Sigmoid colon (tissue), 7 donors: ENCODE results near the gene TTC39B. TPM values are rescaled to one million over a fixed set of nuclear protein-coding genes. Genes with fewer than 3 reads are reported as not detected.

Experiments used
- DNase-seq: peaks from one replicate; pipeline ENCODE4 v3.0.0-alpha.2; 2019
- H3K27ac ChIP-seq, 4 donors: fragments of 200-600 bp; sonication (generic); one replicate each; pipeline ENCODE4 v1.5.1; 2016 to 2019; ENCODE audit warnings: mild to moderate bottlenecking in 1 of 4
- H3K27me3 ChIP-seq, 3 donors: fragments of 200-600 bp; sonication (generic); one replicate each; pipeline ENCODE4 v1.5.1; 2019; ENCODE audit warnings: mild to moderate bottlenecking in 1 of 3
- H3K36me3 ChIP-seq, 4 donors: fragments of 200-600 bp; sonication (generic); one replicate each; pipeline ENCODE4 v1.5.1; 2016 to 2019
- H3K4me1 ChIP-seq, 4 donors: fragments of 200-600 bp; sonication (generic); one replicate each; pipeline ENCODE4 v1.5.1; 2017 to 2019
- H3K4me3 ChIP-seq, 4 donors: fragments of 200-600 bp; sonication (generic); one replicate each; pipeline ENCODE4 v1.5.1; 2017 to 2019; ENCODE audit warnings: mild to moderate bottlenecking in 2 of 4, moderate library complexity in 1 of 4
- H3K9me3 ChIP-seq, 4 donors: fragments of 200-600 bp in 3 of 4; sonication (generic) in 3 of 4; one replicate each; pipeline versions ENCODE4 v1.5.1 to v1.6.1; 2013 to 2019
- CTCF ChIP-seq, 4 experiments: fragments of 450-650 bp in 3 of 4; fragments of 200-600 bp in 1 of 4; IDR thresholded peaks; one replicate each; pipeline ENCODE4 v1.5.1; 2016 to 2019; ENCODE audit warnings: antibody characterized with exemption in 4 of 4, mild to moderate bottlenecking in 3 of 4, moderate library complexity in 2 of 4
- EP300 ChIP-seq, 4 donors: sonication (generic); formaldehyde crosslinking; IDR thresholded peaks; one replicate each; pipeline ENCODE4 v1.6.1; 2017; ENCODE audit warnings: antibody characterized with exemption in 4 of 4
- POLR2A ChIP-seq, 2 donors: fragments of 450-650 bp; IDR thresholded peaks; one replicate each; pipeline ENCODE4 v1.6.1; 2016; ENCODE audit warnings: antibody characterized with exemption in 2 of 2, mild to moderate bottlenecking in 2 of 2, moderate library complexity in 2 of 2
- POLR2AphosphoS5 ChIP-seq, 4 donors: sonication (generic); formaldehyde crosslinking; IDR thresholded peaks; one replicate each; pipeline ENCODE4 v1.6.1; 2017; ENCODE audit warnings: antibody characterized with exemption in 4 of 4
- WGBS, 2 donors: extraction: QIAGEN DNeasy Blood & Tissue Kit; methylation state at CpG; one replicate each; pipeline ENCODE4 v1.1.7; 2013; 5-methylcytosine and 5-hydroxymethylcytosine counted together
- intact Hi-C: fragments of 100-400 bp; cut with DNase I; formaldehyde crosslinking; loops from one replicate; pipeline ENCODE4 v1.15.1; 2023
- polyA plus RNA-seq, 3 donors: library from polyadenylated mRNA; stranded (reverse); fragments of 200-250 nt; gene quantifications; one replicate each; pipeline ENCODE4 v1.2.3, GENCODE V29; 2013
- total RNA-seq, 4 donors: library from RNA; depleted of rRNA; stranded (reverse); fragments of >200 nt; gene quantifications; one replicate each; pipeline ENCODE4 v1.1.0, GENCODE V29; 2016
- donor health status: healthy with polysubstance abuse.
- donor health status: Bipolar disorder and iron deficiency.
- donor health status: healthy.

The TTC39B gene
- total and polyA plus RNA-seq, 7 donors = 4.2 to 15.8 (median 9.1) TPM

GRCh38 chr9:15248081-15248480 lies 58.9 kb downstream of the TTC39B start:
- Histone ChIP-seq H3K36me3 (no peaks in the 10 kb centered on the region), H3K4me1 (peaks cover 0 to 29% (median 15%) of the 10 kb centered on the region in 4 donors), H3K27ac (peak overlapping the region in 2 of 4 donors; percentile 17 to 20), H3K4me3 (no peak overlapping the region), H3K27me3 (no peaks in the 10 kb centered on the region), H3K9me3 (no peaks in the 10 kb centered on the region)
- no peak for DNase-seq
- no peak for TF ChIP-seq CTCF (IDR thresholded peaks at IDR 0.05)
- no peak for TF ChIP-seq POLR2AphosphoS5 (IDR thresholded peaks at IDR 0.05)
- no peak for TF ChIP-seq POLR2A (IDR thresholded peaks at IDR 0.05)
- intact Hi-C loops = no loop called here

- intact Hi-C loops = no loop called here
- Histone ChIP-seq H3K9me3 (no peaks in the 10 kb centered on the region), H3K4me1 (peaks cover 0 to 29% (median 15%) of the 10 kb centered on the region in 4 donors), H3K4me3 (no peak overlapping the region), H3K36me3 (no peaks in the 10 kb centered on the region), H3K27ac (no peak overlapping the region), H3K27me3 (no peaks in the 10 kb centered on the region)
- no peak for TF ChIP-seq POLR2AphosphoS5 (IDR thresholded peaks at IDR 0.05)
- no peak for TF ChIP-seq POLR2A (IDR thresholded peaks at IDR 0.05)
- TF ChIP-seq CTCF (IDR thresholded peaks at IDR 0.05) = no peak
- no peak for TF ChIP-seq EP300 (IDR thresholded peaks at IDR 0.05)
- DNase-seq = no peak
These were observed 60.3 kb downstream of the TTC39B start for GRCh38 chr9:15246708-15247107.

GRCh38 chr9:15246243-15246642 lies 60.8 kb downstream of the TTC39B start:
- Histone ChIP-seq H3K9me3 (no peaks in the 10 kb centered on the region), H3K4me1 (peaks cover 0 to 29% (median 15%) of the 10 kb centered on the region in 4 donors), H3K27ac (no peak overlapping the region), H3K27me3 (no peaks in the 10 kb centered on the region), H3K4me3 (no peak overlapping the region), H3K36me3 (no peaks in the 10 kb centered on the region)
- 78 to 79% methylated on average over 1 of the region's 1 CpG for WGBS, 2 donors
- no peak for DNase-seq
- no peak for TF ChIP-seq POLR2AphosphoS5 (IDR thresholded peaks at IDR 0.05)
- TF ChIP-seq EP300 (IDR thresholded peaks at IDR 0.05) = no peak
- intact Hi-C loops = no loop called here

GRCh38 chr9:15244001-15244441 lies 63.0 kb downstream of the TTC39B start:
- no peaks in the 10 kb centered on the region for H3K36me3 ChIP-seq
- H3K27me3 ChIP-seq = no peaks in the 10 kb centered on the region
- 92 to 96% methylated on average over 4 of the region's 4 CpGs for WGBS, 2 donors
- no peak overlapping the region for H3K4me3 ChIP-seq
- H3K27ac ChIP-seq = peak overlapping the region in 2 of 4 donors; percentile 2 to 32
- intact Hi-C loops = no loop called here
- no peak for DNase-seq
- no peak for TF ChIP-seq EP300 (IDR thresholded peaks at IDR 0.05)
- TF ChIP-seq POLR2AphosphoS5 (IDR thresholded peaks at IDR 0.05) = no peak
- no peak for TF ChIP-seq CTCF (IDR thresholded peaks at IDR 0.05)
- no peak for TF ChIP-seq POLR2A (IDR thresholded peaks at IDR 0.05)
- H3K9me3 ChIP-seq = no peaks in the 10 kb centered on the region
- peaks cover 0 to 25% (median 14%) of the 10 kb centered on the region in 4 donors for H3K4me1 ChIP-seq

- Histone ChIP-seq H3K9me3 (no peaks in the 10 kb centered on the region), H3K4me3 (no peak overlapping the region), H3K36me3 (no peaks in the 10 kb centered on the region), H3K27ac (peak overlapping the region in 1 of 4 donors; percentile 32), H3K27me3 (no peaks in the 10 kb centered on the region), H3K4me1 (peaks cover 0 to 25% (median 10%) of the 10 kb centered on the region in 4 donors)
- 88 to 91% methylated on average over 1 of the region's 1 CpG for WGBS, 2 donors
- TF ChIP-seq POLR2A (IDR thresholded peaks at IDR 0.05) (no peak), POLR2AphosphoS5 (IDR thresholded peaks at IDR 0.05) (no peak), CTCF (IDR thresholded peaks at IDR 0.05) (no peak), EP300 (IDR thresholded peaks at IDR 0.05) (no peak)
- intact Hi-C loops = no loop called here
- no peak for DNase-seq
These were observed 63.9 kb downstream of the TTC39B start for GRCh38 chr9:15243081-15243480.
